Adrenal gland (tissue), 12 donors: ENCODE measurements around the gene AMN1. TPM values are rescaled to one million over a fixed set of nuclear protein-coding genes. Genes with fewer than 3 reads are reported as not detected.

ENCODE experiments used
- DNase-seq, 7 donors: peaks; one replicate each; pipeline ENCODE4 v3.0.0-alpha.2; 2019 to 2020
- H3K27ac ChIP-seq, 5 donors: fragments of 200-600 bp; sonication (generic) in 4 of 5; 1 replicate in 3 of 5; 2 replicates in 2 of 5; pipeline versions ENCODE4 v1.5.1 to v1.8.0; 2016 to 2020; ENCODE audit warnings: mild to moderate bottlenecking in 1 of 5
- H3K27me3 ChIP-seq: fragments of 200-600 bp; 2 replicates; pipeline ENCODE4 v1.8.0; 2021
- H3K36me3 ChIP-seq, 2 donors: fragments of 200-600 bp; replicated peaks in 1 of 2; 1 replicate in 1 of 2; 2 replicates in 1 of 2; pipeline versions ENCODE4 v1.5.1 to v1.8.0; 2018 to 2022
- H3K4me1 ChIP-seq, 2 donors: fragments of 200-600 bp; replicated peaks in 1 of 2; 1 replicate in 1 of 2; 2 replicates in 1 of 2; pipeline versions ENCODE4 v1.5.1 to v1.8.0; 2018 to 2021
- H3K4me3 ChIP-seq, 4 donors: fragments of 200-600 bp; sonication (generic) in 3 of 4; one replicate each; pipeline ENCODE4 v1.5.1; 2016 to 2018
- H3K9me3 ChIP-seq, 3 donors: fragments of 200-600 bp; sonication (generic) in 1 of 3; replicated peaks in 1 of 3; 1 replicate in 2 of 3; 2 replicates in 1 of 3; pipeline versions ENCODE4 v1.5.1 to v1.8.0; 2016 to 2021
- POLR2A ChIP-seq, 2 donors: fragments of 450-650 bp; IDR thresholded peaks; one replicate each; pipeline ENCODE4 v1.6.1; 2017; ENCODE audit warnings: antibody characterized with exemption in 2 of 2, mild to moderate bottlenecking in 2 of 2, moderate library complexity in 1 of 2
- WGBS, 4 donors: extraction: QIAGEN DNeasy Blood & Tissue Kit in 2 of 4; methylation state at CpG; one replicate each; pipeline versions ENCODE4 v1.1.5 to v1.1.7; 2013 to 2017; 5-methylcytosine and 5-hydroxymethylcytosine counted together
- intact Hi-C, 2 donors: fragments of 100-400 bp; cut with DNase I; formaldehyde crosslinking; loops; one replicate each; pipeline versions ENCODE4 v1.14.1 to v1.15.0; 2022 to 2023
- polyA plus RNA-seq, 3 donors: library from polyadenylated mRNA; stranded (reverse); fragments of 200-250 nt in 2 of 3; fragments of 350-450 nt in 1 of 3; fragmentation: Illumina TruSeq in 1 of 3; extraction: RNeasy Lipid Tissue Mini Kit (QIAGEN cat#74804) in 1 of 3; gene quantifications; one replicate each; pipeline ENCODE4 v1.2.3, GENCODE V29; 2013 to 2014
- total RNA-seq, 9 donors: library from RNA; depleted of rRNA in 4 of 9; stranded (reverse); fragments of >200 nt in 4 of 9; fragments of 120-200 nt in 1 of 9; fragmentation: NEBNext Ultra II Directional in 1 of 9; extraction: Animal tissue kit (Norgen Biotek cat#: 25700) in 1 of 9; gene quantifications; one replicate each; pipeline versions ENCODE4 v1.1.0 to v1.2.4, GENCODE V29; 2013 to 2023
- TF ChIP-seq, protein P1 (sequence below), 6 experiments: fragments of 450-650 bp in 4 of 6; fragments of 200-600 bp in 2 of 6; sonication (generic) in 1 of 6; IDR thresholded peaks; 1 replicate in 5 of 6; 2 replicates in 1 of 6; pipeline versions ENCODE4 v1.5.1 to v1.8.0; 2016 to 2021; ENCODE audit warnings: antibody characterized with exemption in 6 of 6, mild to moderate bottlenecking in 2 of 6, moderate library complexity in 1 of 6
- donor health status: healthy with polysubstance abuse.
- donor health status: Bipolar disorder and iron deficiency.
- donor health status: DM: yes; HTN: yes; CAD: no.
- donor health status: DM: no; HTN: no; CAD: no.
- donor health status: DM: no; HTN: no; CAD: no.
- donor health status: DM: yes; HTN: yes; CAD: no.

Gene AMN1
- total and polyA plus RNA-seq, 12 donors, result 7.2 to 36.7 (median 13.1) TPM

DNA sequence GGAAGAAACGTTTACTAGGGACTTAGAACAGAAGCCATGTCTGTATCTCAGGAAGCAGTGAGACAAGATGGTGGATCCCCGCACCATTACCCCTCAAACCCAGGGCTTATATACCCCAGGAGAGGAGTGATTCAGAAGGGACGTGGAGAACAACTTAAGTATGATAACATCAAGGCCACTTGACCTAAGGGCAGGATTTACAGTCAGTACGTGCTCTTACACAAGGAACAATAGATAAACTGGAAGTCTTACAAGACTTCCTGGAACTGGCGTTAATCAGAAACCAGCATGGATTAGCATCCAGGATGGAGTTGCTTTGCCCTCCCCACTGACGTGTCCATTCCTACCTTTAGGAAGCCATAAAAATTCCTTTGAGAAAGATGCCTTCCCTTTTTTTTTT, 77.9 kb downstream of the AMN1 start:
- H3K4me3 ChIP-seq, result no peak overlapping the region
- no peaks in the 10 kb centered on the region for H3K9me3 ChIP-seq
- no peaks in the 10 kb centered on the region for H3K36me3 ChIP-seq
- H3K27me3 ChIP-seq, result no peaks in the 10 kb centered on the region
- WGBS, 4 donors, result 45 to 55% (median 52%) methylated on average over 6 of the region's 6 CpGs
- DNase-seq, result peak in 1 of 7 donors; percentile 14
- TF ChIP-seq POLR2A (IDR thresholded peaks at IDR 0.05), result no peak
- TF ChIP-seq, protein P1, sequence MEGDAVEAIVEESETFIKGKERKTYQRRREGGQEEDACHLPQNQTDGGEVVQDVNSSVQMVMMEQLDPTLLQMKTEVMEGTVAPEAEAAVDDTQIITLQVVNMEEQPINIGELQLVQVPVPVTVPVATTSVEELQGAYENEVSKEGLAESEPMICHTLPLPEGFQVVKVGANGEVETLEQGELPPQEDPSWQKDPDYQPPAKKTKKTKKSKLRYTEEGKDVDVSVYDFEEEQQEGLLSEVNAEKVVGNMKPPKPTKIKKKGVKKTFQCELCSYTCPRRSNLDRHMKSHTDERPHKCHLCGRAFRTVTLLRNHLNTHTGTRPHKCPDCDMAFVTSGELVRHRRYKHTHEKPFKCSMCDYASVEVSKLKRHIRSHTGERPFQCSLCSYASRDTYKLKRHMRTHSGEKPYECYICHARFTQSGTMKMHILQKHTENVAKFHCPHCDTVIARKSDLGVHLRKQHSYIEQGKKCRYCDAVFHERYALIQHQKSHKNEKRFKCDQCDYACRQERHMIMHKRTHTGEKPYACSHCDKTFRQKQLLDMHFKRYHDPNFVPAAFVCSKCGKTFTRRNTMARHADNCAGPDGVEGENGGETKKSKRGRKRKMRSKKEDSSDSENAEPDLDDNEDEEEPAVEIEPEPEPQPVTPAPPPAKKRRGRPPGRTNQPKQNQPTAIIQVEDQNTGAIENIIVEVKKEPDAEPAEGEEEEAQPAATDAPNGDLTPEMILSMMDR (IDR thresholded peaks at IDR 0.05), result no peak
- intact Hi-C loops, result loop anchor here (10.0 kb wide), 3 partner anchors 404 to 664 kb away; no protein-coding TSS in a partner anchor
- H3K27ac ChIP-seq, result no peak overlapping the region
- peaks cover 5 to 8% of the 10 kb centered on the region in 2 donors for H3K4me1 ChIP-seq

DNA sequence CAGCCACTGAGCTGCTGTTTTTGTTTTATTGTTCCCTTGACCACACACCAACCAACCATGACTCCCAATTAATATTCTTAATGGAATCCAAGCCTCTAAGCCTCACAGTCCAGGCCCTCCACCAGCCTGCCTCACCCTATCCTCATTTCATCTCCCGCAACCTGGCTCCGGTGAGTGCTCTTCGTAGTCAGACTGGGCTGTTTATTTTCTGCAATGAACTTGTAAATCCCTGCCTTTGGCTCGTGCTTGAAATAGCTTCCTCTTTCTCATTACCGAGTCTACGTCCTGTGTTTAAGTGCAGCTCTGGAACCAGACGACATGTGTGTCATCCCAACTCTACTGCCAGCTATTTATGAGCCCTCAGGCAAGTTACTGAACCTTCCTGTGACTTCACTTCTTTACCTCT, 81.7 kb downstream of the AMN1 start:
- Histone ChIP-seq H3K27me3 (no peaks in the 10 kb centered on the region), H3K4me3 (no peak overlapping the region), H3K9me3 (no peaks in the 10 kb centered on the region), H3K27ac (no peak overlapping the region), H3K4me1 (peaks cover 0 to under 1% of the 10 kb centered on the region in 2 donors), H3K36me3 (no peaks in the 10 kb centered on the region)
- intact Hi-C loops, result no loop called here
- no peak for DNase-seq
- no peak for TF ChIP-seq POLR2A (IDR thresholded peaks at IDR 0.05)
- TF ChIP-seq, protein P1 (IDR thresholded peaks at IDR 0.05), result no peak
- 57 to 66% (median 64%) methylated on average over 7 of the region's 7 CpGs for WGBS, 4 donors

DNA sequence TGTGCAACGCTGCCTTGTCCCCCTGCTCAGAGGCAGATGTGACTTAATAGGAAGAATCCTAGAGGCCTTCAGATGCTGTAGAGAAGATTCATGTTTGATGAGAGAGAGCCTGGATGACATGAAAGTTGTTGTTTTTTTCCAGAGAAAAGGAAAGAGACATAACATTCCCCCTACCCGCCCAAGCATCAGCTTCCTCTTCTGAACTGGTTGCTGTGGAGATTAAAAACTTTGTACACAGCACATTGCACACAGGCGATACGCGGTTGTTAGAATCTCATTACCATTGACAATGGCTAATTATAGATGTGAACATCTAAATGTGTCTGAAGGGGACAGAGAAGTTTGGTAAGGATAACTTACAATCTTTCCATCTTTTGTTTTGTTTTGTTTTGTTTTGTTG, 82.9 kb downstream of the AMN1 start:
- H3K4me3 ChIP-seq, result no peak overlapping the region
- intact Hi-C loops, result no loop called here
- no peaks in the 10 kb centered on the region for H3K27me3 ChIP-seq
- no peaks in the 10 kb centered on the region for H3K36me3 ChIP-seq
- TF ChIP-seq, protein P1 (IDR thresholded peaks at IDR 0.05), result no peak
- no peak for TF ChIP-seq POLR2A (IDR thresholded peaks at IDR 0.05)
- 54 to 60% (median 56%) methylated on average over 5 of the region's 5 CpGs for WGBS, 4 donors
- H3K9me3 ChIP-seq, result no peaks in the 10 kb centered on the region
- H3K27ac ChIP-seq, result no peak overlapping the region
- peaks cover 0 to 4% of the 10 kb centered on the region in 2 donors for H3K4me1 ChIP-seq
- DNase-seq, result no peak

DNA sequence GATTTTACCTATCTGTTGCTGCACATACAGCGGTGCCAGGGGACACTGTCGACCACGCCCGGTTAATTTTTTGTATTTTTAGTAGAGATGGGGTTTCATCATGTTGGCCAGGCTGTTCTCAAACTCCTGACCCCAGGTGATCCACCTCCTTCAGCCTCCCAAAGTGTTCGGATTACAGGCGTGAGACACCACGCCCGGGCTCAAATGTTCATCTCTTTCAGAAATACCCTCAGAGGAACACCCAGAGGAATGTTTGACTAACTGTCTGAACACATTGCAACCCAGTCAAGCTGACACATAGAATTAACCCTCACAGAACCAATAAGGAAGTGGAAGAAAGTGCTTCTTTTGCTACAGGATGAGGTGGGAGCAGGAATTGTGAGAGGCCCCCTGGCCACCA, 84.3 kb downstream of the AMN1 start:
- no peak overlapping the region for H3K4me3 ChIP-seq
- no peak overlapping the region for H3K27ac ChIP-seq

More for the DNA sequence above, 84.3 kb downstream of the AMN1 start:
- WGBS, 4 donors, result 81 to 93% (median 90%) methylated on average over 8 of the region's 8 CpGs
- H3K9me3 ChIP-seq, result no peaks in the 10 kb centered on the region
- H3K4me1 ChIP-seq, result peaks cover 0 to 4% of the 10 kb centered on the region in 2 donors
- no peaks in the 10 kb centered on the region for H3K36me3 ChIP-seq
- DNase-seq, result no peak
- intact Hi-C loops, result no loop called here
- no peak for TF ChIP-seq POLR2A (IDR thresholded peaks at IDR 0.05)
- TF ChIP-seq, protein P1 (IDR thresholded peaks at IDR 0.05), result no peak
- H3K27me3 ChIP-seq, result no peaks in the 10 kb centered on the region
